Neuron (in vitro differentiated cells): ENCODE measurements around the gene TTC23.
A peak's percentile ranks its signal among the peaks of the same experiment; 100 is the strongest.

Source experiments
- H2AFZ ChIP-seq: one replicate; pipeline ENCODE4 v1.6.1; 2013; ENCODE audit warnings: low read depth, mild to moderate bottlenecking, inconsistent platforms, low read length, moderate library complexity
- H3K27me3 ChIP-seq: one replicate; pipeline ENCODE4 v1.6.1; 2013; ENCODE audit warnings: low read length; ENCODE audit not compliant: insufficient read depth
- H3K36me3 ChIP-seq: one replicate; pipeline ENCODE4 v1.6.1; 2013; ENCODE audit warnings: low read length; ENCODE audit not compliant: insufficient read depth
- H3K4me1 ChIP-seq: one replicate; pipeline ENCODE4 v1.6.1; 2013; ENCODE audit warnings: low read length; ENCODE audit not compliant: insufficient read depth
- H3K4me3 ChIP-seq: 2 replicates; pipeline ENCODE4 v1.5.1; 2013; ENCODE audit warnings: mild to moderate bottlenecking, low read length, moderate library complexity
- H3K9me3 ChIP-seq: one replicate; pipeline ENCODE4 v1.6.1; 2013; ENCODE audit warnings: low read length

The TTC23 gene

DNA sequence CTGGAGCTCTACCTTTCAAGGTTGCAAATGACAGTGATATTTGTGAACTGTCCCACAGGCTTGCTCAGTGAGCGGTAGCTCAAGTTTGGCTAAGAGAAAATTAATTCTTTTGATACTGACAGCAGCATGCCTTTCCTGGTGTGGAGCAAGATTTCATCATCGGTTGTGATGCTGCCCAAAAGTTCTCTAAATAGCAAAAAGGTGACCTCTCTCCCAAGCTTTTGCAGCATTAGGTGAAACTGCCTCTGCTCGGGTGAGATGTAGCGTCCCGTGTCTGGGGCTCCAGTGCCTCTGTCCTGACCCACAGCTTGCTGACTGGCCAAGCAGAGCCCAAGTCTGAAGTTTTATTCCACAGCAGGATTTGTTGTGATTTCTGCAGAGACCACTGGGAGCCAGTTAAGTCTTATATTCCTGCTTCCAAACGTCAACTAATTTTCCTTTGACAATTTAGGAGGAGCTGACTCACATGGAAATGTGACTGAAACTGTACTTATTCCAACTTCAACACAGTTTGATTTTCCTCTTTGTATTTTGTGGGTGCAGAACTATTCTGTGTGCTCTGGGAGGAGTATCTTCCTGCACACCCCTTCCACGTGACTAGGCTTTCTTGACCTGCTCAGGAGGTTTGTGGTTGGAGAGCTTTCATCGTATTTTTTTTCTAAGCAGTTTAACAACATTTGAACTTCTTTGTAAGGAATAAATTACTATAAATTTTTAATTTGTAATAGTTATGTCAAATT, 138.6 kb downstream of the TTC23 start:
- no peaks in the 10 kb centered on the region for H3K27me3 ChIP-seq

DNA sequence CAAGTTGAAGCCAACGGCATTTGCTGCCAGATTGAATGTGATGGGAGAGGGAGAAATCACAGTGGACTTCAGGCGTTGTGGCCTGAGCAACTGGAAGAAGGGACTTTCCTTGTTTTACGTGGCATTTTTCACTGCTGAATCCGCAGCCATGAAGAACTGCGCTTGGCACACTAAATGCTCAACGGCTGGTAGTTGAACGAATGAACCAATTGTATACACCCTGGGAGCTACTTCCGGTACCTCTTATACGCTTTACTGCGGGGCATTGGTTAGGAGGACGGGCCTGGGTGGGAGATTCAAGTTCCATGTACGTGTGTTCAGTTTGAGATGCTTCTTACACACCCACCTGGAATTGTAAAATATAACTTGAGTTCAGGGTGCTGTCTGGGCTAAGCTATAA, 139.3 kb downstream of the TTC23 start:
- no peaks in the 10 kb centered on the region for H3K27me3 ChIP-seq
- H3K36me3 ChIP-seq = peaks cover 2% of the 10 kb centered on the region
- H2AFZ ChIP-seq = no peak overlapping the region
- peaks cover 4% of the 10 kb centered on the region for H3K4me1 ChIP-seq
- no peak overlapping the region for H3K4me3 ChIP-seq
- H3K9me3 ChIP-seq = peaks cover 2% of the 10 kb centered on the region

More for the DNA sequence above, 138.6 kb downstream of the TTC23 start:
- Histone ChIP-seq H3K9me3 (peaks cover 2% of the 10 kb centered on the region), H2AFZ (no peak overlapping the region), H3K36me3 (peaks cover 2% of the 10 kb centered on the region), H3K4me3 (no peak overlapping the region), H3K4me1 (peaks cover 4% of the 10 kb centered on the region)

GRCh38 chr15:99109555-99110021, 139.8 kb downstream of the TTC23 start:
- Histone ChIP-seq H3K4me3 (no peak overlapping the region), H3K27me3 (no peaks in the 10 kb centered on the region), H3K9me3 (peaks cover 2% of the 10 kb centered on the region), H2AFZ (no peak overlapping the region), H3K36me3 (peaks cover 2% of the 10 kb centered on the region), H3K4me1 (peaks cover 4% of the 10 kb centered on the region)

- Histone ChIP-seq H3K4me1 (peaks cover 4% of the 10 kb centered on the region), H3K36me3 (peaks cover 2% of the 10 kb centered on the region), H3K4me3 (no peak overlapping the region), H3K27me3 (no peaks in the 10 kb centered on the region), H2AFZ (no peak overlapping the region), H3K9me3 (peaks cover 2% of the 10 kb centered on the region)
Observed at GRCh38 chr15:99108993-99109392, 140.4 kb downstream of the TTC23 start.

DNA sequence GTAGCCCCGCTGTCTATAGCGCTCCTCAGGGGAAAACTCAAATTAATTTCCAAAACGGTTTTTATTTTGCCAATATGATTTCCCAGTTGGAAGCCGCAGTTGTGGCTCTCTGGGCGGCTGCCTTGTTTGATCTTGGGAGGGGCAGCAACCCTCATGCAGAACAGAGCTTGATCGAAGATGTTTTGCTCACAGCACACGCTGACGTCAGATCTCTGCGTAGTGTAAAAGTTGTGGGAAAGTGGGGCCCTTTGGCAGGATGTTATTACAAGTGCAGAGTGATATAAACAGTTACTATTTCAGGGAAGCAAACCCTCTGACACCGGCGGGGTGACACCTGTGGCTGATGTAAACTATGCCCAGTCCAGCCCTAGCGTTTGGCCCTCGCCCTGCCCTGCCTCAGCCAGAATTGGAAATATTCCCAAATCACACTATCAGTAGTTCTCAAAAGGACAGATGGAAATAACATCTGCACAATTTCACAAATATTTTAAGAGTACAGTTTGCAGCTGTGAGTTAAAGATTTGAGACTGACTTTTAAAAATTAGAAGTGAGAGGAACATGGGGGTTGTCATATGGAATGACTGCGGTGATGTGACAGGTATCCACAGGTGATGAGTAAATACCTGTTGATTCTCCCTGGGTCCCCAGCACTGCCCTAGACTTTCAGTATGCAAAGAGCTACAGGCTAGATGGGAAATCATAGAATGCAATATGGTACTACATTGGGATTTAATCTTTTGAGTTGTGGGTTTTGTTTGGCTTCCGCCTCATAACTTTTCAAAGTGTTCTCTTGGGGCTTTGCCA, 142.8 kb downstream of the TTC23 start:
- no peaks in the 10 kb centered on the region for H3K36me3 ChIP-seq
- H3K4me3 ChIP-seq = no peak overlapping the region
- peaks cover 6% of the 10 kb centered on the region for H3K4me1 ChIP-seq
- H3K9me3 ChIP-seq = no peaks in the 10 kb centered on the region
- no peak overlapping the region for H2AFZ ChIP-seq
- no peaks in the 10 kb centered on the region for H3K27me3 ChIP-seq

- H3K4me3 ChIP-seq = peak overlapping the region; percentile 46
- no peaks in the 10 kb centered on the region for H3K27me3 ChIP-seq
- peaks cover 6% of the 10 kb centered on the region for H3K4me1 ChIP-seq
- H3K9me3 ChIP-seq = no peaks in the 10 kb centered on the region
- H2AFZ ChIP-seq = peak overlapping the region; percentile 92
- no peaks in the 10 kb centered on the region for H3K36me3 ChIP-seq
Observed at GRCh38 chr15:99105514-99106341, 143.7 kb downstream of the TTC23 start.

DNA sequence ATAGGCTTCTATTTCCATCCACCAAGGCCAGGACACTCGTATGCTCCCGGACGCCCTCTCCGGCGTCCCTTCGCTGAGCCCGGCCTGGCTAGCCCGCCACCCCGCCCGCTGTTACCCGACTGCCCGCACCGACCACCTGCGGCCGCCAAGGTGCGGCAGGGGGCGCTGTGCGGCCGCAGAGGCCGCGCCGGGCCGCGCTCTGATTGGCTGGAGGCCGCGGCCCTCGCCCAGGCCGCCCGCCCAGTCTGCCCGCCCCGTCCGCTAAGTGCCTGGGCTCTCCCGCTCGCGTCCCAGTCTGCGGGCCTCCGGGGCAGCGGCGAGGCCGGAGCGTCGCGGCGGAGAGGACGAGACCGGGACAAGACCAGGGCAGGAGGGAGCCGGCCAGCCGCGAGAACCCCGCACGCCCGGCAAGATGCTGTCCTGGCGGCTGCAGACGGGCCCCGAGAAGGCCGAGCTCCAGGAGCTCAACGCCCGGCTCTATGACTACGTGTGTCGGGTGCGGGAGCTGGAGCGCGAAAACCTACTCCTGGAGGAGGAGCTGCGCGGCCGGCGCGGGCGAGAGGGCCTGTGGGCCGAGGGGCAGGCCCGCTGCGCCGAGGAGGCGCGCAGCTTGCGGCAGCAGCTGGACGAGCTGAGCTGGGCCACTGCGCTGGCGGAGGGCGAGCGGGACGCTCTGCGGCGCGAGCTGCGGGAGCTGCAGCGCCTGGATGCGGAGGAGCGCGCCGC, 144.4 kb downstream of the TTC23 start, which contains the start of gene SYNM:
SYNM (plus strand) TSS at position 293 of the 726 bp plus-strand sequence; CDS start at position 413, 120 bp downstream.
- H3K4me3 ChIP-seq = peak within 1 kb of the TSS; percentile 46
- no peaks in the 10 kb centered on the region for H3K36me3 ChIP-seq
- peaks cover 9% of the 10 kb centered on the region for H3K4me1 ChIP-seq
- peak within 1 kb of the TSS; percentile 92 for H2AFZ ChIP-seq
- H3K9me3 ChIP-seq = no peaks in the 10 kb centered on the region
- H3K27me3 ChIP-seq = peaks cover 3% of the 10 kb centered on the region

GRCh38 chr15:99103279-99103678, 146.1 kb downstream of the TTC23 start:
- H3K9me3 ChIP-seq = no peaks in the 10 kb centered on the region
- no peaks in the 10 kb centered on the region for H3K36me3 ChIP-seq
- peaks cover 18% of the 10 kb centered on the region for H3K27me3 ChIP-seq
- H2AFZ ChIP-seq = no peak overlapping the region
- peaks cover 11% of the 10 kb centered on the region for H3K4me1 ChIP-seq
- no peak overlapping the region for H3K4me3 ChIP-seq

DNA sequence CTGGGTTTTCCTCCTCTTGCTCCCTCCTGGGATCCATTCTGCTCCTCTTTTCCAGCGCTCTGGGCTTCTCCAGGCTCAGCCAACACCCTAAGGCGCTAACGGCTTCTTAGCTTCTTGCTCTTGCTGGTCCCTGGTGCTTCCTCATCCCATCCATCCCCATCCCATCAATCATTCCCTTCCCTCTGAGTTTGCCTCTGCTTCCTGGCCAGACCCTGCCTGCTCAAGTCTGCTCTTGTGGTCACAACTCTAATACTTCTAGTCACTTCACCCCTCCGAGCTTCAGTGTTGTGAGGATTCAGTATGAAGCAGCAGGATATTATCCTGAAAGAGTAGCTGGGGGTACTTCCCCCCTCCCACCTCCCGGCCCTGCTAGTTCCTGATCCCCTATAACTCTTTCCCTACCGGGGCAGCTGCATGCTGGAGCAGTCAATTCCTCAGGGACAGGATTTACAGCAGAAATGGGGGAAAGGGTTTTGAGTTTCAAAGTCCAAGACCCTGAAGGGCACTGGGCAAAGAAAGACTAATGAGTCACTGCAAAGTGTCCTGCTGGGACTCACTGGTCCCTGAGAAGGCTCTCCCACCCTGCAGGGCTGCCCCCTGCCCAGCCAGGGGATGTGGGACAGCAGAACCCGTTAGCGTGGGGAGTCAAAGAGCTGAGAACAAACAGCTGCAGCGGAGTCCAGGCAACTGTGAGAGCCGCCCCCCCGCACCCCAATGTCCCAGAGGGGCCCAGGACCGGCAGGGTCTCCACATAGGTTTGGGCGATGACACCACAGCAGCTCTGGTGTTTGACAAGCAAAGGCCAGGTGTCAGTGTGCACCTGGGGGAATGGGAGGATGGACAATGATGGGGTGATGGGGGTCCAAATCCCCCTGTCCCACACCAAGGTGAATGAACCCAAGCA, 146.8 kb downstream of the TTC23 start:
- Histone ChIP-seq H2AFZ (no peak overlapping the region), H3K4me1 (peaks cover 10% of the 10 kb centered on the region), H3K4me3 (no peak overlapping the region), H3K27me3 (peaks cover 18% of the 10 kb centered on the region), H3K36me3 (no peaks in the 10 kb centered on the region), H3K9me3 (no peaks in the 10 kb centered on the region)

- no peaks in the 10 kb centered on the region for H3K9me3 ChIP-seq
- no peak overlapping the region for H2AFZ ChIP-seq
- H3K4me3 ChIP-seq = no peak overlapping the region
- no peaks in the 10 kb centered on the region for H3K36me3 ChIP-seq
- peaks cover 19% of the 10 kb centered on the region for H3K27me3 ChIP-seq
- peaks cover 7% of the 10 kb centered on the region for H3K4me1 ChIP-seq
Observed at GRCh38 chr15:99101501-99101900, 147.9 kb downstream of the TTC23 start.

DNA sequence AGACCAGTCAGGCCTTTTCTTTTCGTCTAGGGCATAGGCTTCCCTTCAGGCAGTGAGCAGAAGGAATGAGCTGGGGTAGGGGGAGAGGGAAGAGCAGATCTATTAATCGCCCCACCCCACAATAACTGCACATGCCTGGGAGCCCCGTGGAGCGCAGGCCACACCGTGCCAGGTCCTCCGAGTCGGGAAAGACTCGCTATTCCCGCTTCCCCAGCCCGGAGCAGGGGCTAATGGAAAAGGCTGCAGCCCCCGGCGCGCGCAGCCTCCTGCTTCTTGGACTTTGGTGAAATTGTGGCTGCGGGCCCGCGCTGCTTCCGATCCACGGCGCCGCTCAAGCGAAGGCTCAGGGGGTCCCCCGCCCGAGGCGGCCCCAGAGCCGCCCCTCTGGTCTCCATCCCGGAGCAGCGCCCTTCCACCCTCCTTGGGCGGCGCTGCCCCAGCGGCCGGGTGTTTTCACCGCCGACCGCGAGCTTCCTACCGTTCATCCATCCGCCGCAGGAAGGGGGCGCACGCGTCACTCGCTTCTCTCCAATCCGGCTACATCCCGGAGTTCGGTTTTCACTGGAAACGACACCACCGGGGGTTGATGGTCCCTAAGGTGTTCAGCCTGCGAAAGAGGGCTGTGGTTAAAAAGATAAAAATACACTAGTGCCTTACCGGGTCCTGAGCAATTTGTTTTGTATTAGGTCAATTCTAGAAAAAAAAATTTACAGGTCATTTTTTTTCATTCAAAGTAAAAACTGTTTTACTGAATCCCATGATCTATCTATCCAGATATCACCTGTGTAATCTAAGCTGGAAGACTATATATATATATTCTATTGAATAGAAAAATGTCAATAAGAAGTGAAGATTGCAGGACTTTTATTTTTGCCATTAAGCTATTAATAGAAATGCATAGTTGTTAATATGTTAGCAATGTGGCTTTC, 148.9 kb downstream of the TTC23 start:
- peaks cover 7% of the 10 kb centered on the region for H3K4me1 ChIP-seq
- no peaks in the 10 kb centered on the region for H3K36me3 ChIP-seq
- peaks cover 20% of the 10 kb centered on the region for H3K27me3 ChIP-seq
- peak overlapping the region; percentile 98 for H2AFZ ChIP-seq
- H3K9me3 ChIP-seq = no peaks in the 10 kb centered on the region
- H3K4me3 ChIP-seq = peak overlapping the region; percentile 37
